CD14-positive monocyte (primary cell): ENCODE measurements around the gene SMC3. TPM values are rescaled to one million over a fixed set of nuclear protein-coding genes. Genes with fewer than 3 reads are reported as not detected.
A peak's percentile ranks its signal among the peaks of the same experiment; 100 is the strongest.

Experiments used
- DNase-seq, 3 donors: peaks; one replicate each; pipeline ENCODE4 v3.0.0-alpha.2; 2011 to 2022
- H2AFZ ChIP-seq: 2 replicates; pipeline ENCODE4 v1.6.0; 2012; ENCODE audit warnings: mild to moderate bottlenecking, low read depth, low read length, inconsistent platforms; ENCODE audit not compliant: insufficient read depth, poor library complexity, severe bottlenecking
- H3K27ac ChIP-seq, 2 donors: 1 replicate in 1 of 2; 2 replicates in 1 of 2; pipeline ENCODE4 v1.5.1; 2012 to 2013; ENCODE audit warnings: low read length in 2 of 2, control low read depth in 1 of 2, inconsistent platforms in 1 of 2, low read depth in 1 of 2, mild to moderate bottlenecking in 1 of 2
- H3K27me3 ChIP-seq, 2 donors: one replicate each; pipeline versions ENCODE4 v1.6.0 to v1.6.1; 2011 to 2013; ENCODE audit warnings: low read length in 2 of 2; ENCODE audit not compliant: control insufficient read depth in 2 of 2, insufficient read depth in 2 of 2
- H3K36me3 ChIP-seq, 2 donors: replicated peaks in 1 of 2; 1 replicate in 1 of 2; 2 replicates in 1 of 2; pipeline versions ENCODE4 v1.5.1 to v1.6.1; 2012 to 2013; ENCODE audit warnings: low read length in 2 of 2, control low read depth in 1 of 2, inconsistent platforms in 1 of 2, mild to moderate bottlenecking in 1 of 2; ENCODE audit not compliant: insufficient read depth in 2 of 2, control insufficient read depth in 1 of 2
- H3K4me1 ChIP-seq, 2 donors: 1 replicate in 1 of 2; 2 replicates in 1 of 2; pipeline versions ENCODE4 v1.5.1 to v1.6.1; 2012 to 2013; ENCODE audit warnings: low read length in 2 of 2, control low read depth in 1 of 2, inconsistent platforms in 1 of 2, mild to moderate bottlenecking in 1 of 2, moderate library complexity in 1 of 2; ENCODE audit not compliant: insufficient read depth in 2 of 2, control insufficient read depth in 1 of 2
- H3K4me2 ChIP-seq: replicated peaks from 2 replicates; pipeline ENCODE3; 2012; ENCODE audit warnings: low read length, moderate library complexity, mild to moderate bottlenecking; ENCODE audit not compliant: poor library complexity, severe bottlenecking; ENCODE audit errors: extremely low read depth
- H3K4me3 ChIP-seq, 3 experiments: fragments of 200-600 bp in 1 of 3; sonication (generic) in 1 of 3; replicated peaks in 1 of 3; 1 replicate in 2 of 3; 2 replicates in 1 of 3; pipeline ENCODE4 v1.5.1; 2011 to 2013; ENCODE audit warnings: low read length in 3 of 3, mild to moderate bottlenecking in 3 of 3, control low read depth in 2 of 3, low read depth in 2 of 3, inconsistent platforms in 1 of 3, moderate library complexity in 1 of 3
- H3K79me2 ChIP-seq: 2 replicates; pipeline ENCODE4 v1.6.0; 2012; ENCODE audit warnings: mild to moderate bottlenecking, control low read depth, inconsistent platforms, low read length, moderate library complexity; ENCODE audit not compliant: insufficient read depth
- H3K9ac ChIP-seq: 2 replicates; pipeline ENCODE4 v1.6.0; 2017; ENCODE audit warnings: low read length, mild to moderate bottlenecking; ENCODE audit not compliant: insufficient read depth, poor library complexity, severe bottlenecking
- H3K9me3 ChIP-seq, 2 donors: replicated peaks in 1 of 2; 1 replicate in 1 of 2; 2 replicates in 1 of 2; pipeline versions ENCODE4 v1.5.1 to v1.6.1; 2012 to 2013; ENCODE audit warnings: low read length in 2 of 2, control low read depth in 1 of 2; ENCODE audit not compliant: control insufficient read depth in 1 of 2, insufficient read depth in 1 of 2
- H4K20me1 ChIP-seq: 2 replicates; pipeline ENCODE4 v1.6.0; 2012; ENCODE audit warnings: mild to moderate bottlenecking, low read length, control low read depth, moderate library complexity; ENCODE audit not compliant: insufficient read depth
- H3K27ac Mint-ChIP-seq, 7 donors: one replicate each; pipeline ENCODE4 v1.8.0; 2020; ENCODE audit warnings: mild to moderate bottlenecking in 7 of 7, mixed read lengths in 7 of 7, moderate library complexity in 6 of 7, inconsistent platforms in 2 of 7
- H3K27me3 Mint-ChIP-seq, 3 donors: one replicate each; pipeline ENCODE4 v1.8.0; 2021 to 2022; ENCODE audit warnings: low read depth in 3 of 3, mild to moderate bottlenecking in 3 of 3, mixed read lengths in 3 of 3, moderate library complexity in 3 of 3, inconsistent platforms in 1 of 3
- H3K36me3 Mint-ChIP-seq, 2 donors: one replicate each; pipeline ENCODE4 v1.8.0; 2020; ENCODE audit warnings: mixed read lengths in 2 of 2, inconsistent platforms in 1 of 2, mild to moderate bottlenecking in 1 of 2
- H3K4me1 Mint-ChIP-seq: one replicate; pipeline ENCODE4 v1.8.0; 2020; ENCODE audit warnings: mild to moderate bottlenecking, mixed read lengths
- H3K4me3 Mint-ChIP-seq, 2 donors: one replicate each; pipeline ENCODE4 v1.8.0; 2020; ENCODE audit warnings: mild to moderate bottlenecking in 2 of 2, mixed read lengths in 2 of 2, moderate library complexity in 1 of 2
- H3K9me3 Mint-ChIP-seq, 7 donors: one replicate each; pipeline ENCODE4 v1.8.0; 2020 to 2022; ENCODE audit warnings: mixed read lengths in 7 of 7, mild to moderate bottlenecking in 6 of 7, moderate library complexity in 6 of 7, inconsistent platforms in 2 of 7
- WGBS: methylation state at CpG from one replicate; pipeline ENCODE4 v1.1.5; 2013; ENCODE audit warnings: missing lambda C conversion rate; ENCODE audit not compliant: insufficient coverage; 5-methylcytosine and 5-hydroxymethylcytosine counted together
- intact Hi-C, 2 donors: fragments of 100-400 bp; cut with micrococcal nuclease; formaldehyde crosslinking; loops; one replicate each; pipeline versions ENCODE4 v1.15.0 to v1.15.1; 2023
- polyA minus RNA-seq: library from RNA; depleted of rRNA, polyadenylated mRNA; stranded (reverse); fragments of >200 nt; gene quantifications from 2 replicates; pipeline ENCODE4 v1.2.3, GENCODE V29; 2012
- polyA plus RNA-seq, 3 donors: library from polyadenylated mRNA; depleted of rRNA in 1 of 3; unstranded in 2 of 3; stranded (reverse) in 1 of 3; fragments of 300-500 nt in 2 of 3; fragments of >200 nt in 1 of 3; fragmentation: Illumina TruSeq in 2 of 3; gene quantifications; 1 replicate in 2 of 3; 2 replicates in 1 of 3; pipeline ENCODE4 v1.2.3, GENCODE V29; 2012 to 2021
- total RNA-seq, 12 experiments: library from RNA in 1 of 12; stranded (reverse) in 1 of 12; fragments of 120-200 nt in 1 of 12; gene quantifications; one replicate each; pipeline ENCODE4 v1.2.4 and lab custom pipeline; 2013 to 2026; ENCODE audit warnings: mixed read lengths in 6 of 12, inconsistent platforms in 1 of 12
- TF ChIP-seq, protein P1 (sequence below): fragments of 200-600 bp; IDR thresholded peaks from one replicate; pipeline ENCODE4 v1.8.0; 2022; ENCODE audit warnings: antibody characterized with exemption, mild to moderate bottlenecking

The SMC3 gene
- 25.7 TPM for total RNA-seq (2013)
- polyA plus RNA-seq: 10 to 100 TPM in 2 of 3 donors, 1 to 10 TPM in 1; 5.0 to 33.9 (median 21.1) TPM
- 4.4 and 8.9 TPM in 2 replicates for polyA minus RNA-seq
- 26.6 to 70.0 (median 43.3) reads per million in 11 experiments for total RNA-seq (lab: John Stamatoyannopoulos, UW)

DNA sequence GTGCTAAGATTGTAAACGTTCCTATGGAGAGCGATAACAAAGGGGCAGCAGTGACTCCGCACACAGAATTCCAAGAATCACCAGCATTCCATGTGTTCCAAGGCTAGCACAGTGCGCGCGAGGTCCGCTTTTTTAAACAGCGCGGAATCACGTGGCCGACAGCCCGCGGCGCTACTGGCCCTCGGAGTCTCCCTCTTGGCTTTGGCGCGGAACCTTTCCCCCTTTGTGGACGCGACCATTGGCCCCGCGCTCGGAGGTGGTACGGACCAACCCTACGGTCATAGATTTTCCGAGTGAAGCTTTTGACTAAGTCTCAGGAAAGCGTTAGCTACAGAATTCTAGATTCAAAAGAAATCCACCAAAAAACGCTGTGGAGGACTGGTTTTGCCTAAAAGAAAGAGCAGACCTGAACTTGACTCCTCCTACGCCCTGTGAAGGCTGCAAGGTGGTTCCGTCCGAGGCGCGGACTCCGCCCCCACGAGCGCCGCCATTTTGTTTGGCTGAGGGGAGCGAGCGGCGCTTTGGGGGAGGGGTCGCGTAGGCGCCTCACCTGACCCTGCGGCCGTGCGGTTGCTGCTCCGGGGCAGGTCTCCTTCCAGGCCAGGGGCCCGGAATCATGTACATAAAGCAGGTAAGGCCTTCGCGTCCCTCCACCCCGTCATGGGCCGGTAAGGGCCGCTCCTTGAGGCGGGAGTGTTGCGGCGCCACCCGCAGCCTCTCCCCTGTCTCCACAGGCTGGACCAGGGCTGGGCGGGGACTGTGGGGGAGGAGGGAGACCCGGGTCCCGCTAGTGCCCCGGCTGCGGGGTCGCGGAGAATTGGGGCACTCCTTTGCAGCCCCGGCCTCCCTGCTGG is at the start of gene SMC3:
Gene SMC3 (plus strand): TSS at position 495 of the 854 bp plus-strand sequence. CDS start 122 bp downstream, at position 617.
- WGBS: 0% methylated on average over 61 of the region's 64 CpGs
- intact Hi-C loops: loop anchor here (5.0 to 10.0 kb wide), 2 partner anchors 260 to 263 kb away; partner anchors contain the start of gene SMNDC1 (in 1 of the 2)

More for the DNA sequence above, at the start of gene SMC3:
- DNase-seq: peak; percentile 87 to 90 (median 87)
- Histone ChIP-seq H3K79me2 (peaks cover 54% of the 10 kb centered on the region), H3K27ac (peak within 1 kb of the TSS; percentile 61 to 89), H3K27me3 (no peaks in the 10 kb centered on the region), H4K20me1 (peaks cover 9% of the 10 kb centered on the region), H3K4me2 (peak within 1 kb of the TSS; percentile 88), H3K4me1 (peaks cover 16 to 30% of the 10 kb centered on the region in 2 donors), H3K9me3 (no peaks in the 10 kb centered on the region), H2AFZ (peak within 1 kb of the TSS; percentile 98), H3K36me3 (peaks cover 2 to 13% of the 10 kb centered on the region in 2 donors), H3K4me3 (peak within 1 kb of the TSS; percentile 58 to 98 (median 90)), H3K9ac (peak within 1 kb of the TSS; percentile 94)
- Mint-ChIP-seq H3K9me3 (peaks cover 0 to 3% (median 0%) of the 10 kb centered on the region in 7 donors), H3K27ac (peak within 1 kb of the TSS; percentile 91 to 98 (median 97)), H3K36me3 (peaks cover 9 to 10% of the 10 kb centered on the region in 2 donors), H3K4me3 (peak within 1 kb of the TSS; percentile 91 to 98), H3K27me3 (peaks cover 0 to 5% (median 3%) of the 10 kb centered on the region in 3 donors), H3K4me1 (peaks cover 36% of the 10 kb centered on the region)
- TF ChIP-seq, protein P1, sequence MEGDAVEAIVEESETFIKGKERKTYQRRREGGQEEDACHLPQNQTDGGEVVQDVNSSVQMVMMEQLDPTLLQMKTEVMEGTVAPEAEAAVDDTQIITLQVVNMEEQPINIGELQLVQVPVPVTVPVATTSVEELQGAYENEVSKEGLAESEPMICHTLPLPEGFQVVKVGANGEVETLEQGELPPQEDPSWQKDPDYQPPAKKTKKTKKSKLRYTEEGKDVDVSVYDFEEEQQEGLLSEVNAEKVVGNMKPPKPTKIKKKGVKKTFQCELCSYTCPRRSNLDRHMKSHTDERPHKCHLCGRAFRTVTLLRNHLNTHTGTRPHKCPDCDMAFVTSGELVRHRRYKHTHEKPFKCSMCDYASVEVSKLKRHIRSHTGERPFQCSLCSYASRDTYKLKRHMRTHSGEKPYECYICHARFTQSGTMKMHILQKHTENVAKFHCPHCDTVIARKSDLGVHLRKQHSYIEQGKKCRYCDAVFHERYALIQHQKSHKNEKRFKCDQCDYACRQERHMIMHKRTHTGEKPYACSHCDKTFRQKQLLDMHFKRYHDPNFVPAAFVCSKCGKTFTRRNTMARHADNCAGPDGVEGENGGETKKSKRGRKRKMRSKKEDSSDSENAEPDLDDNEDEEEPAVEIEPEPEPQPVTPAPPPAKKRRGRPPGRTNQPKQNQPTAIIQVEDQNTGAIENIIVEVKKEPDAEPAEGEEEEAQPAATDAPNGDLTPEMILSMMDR: no peak
